ENCODE results near the gene ITLN2.
"Not testable (repeated sequence)": the region's sequence is repeated elsewhere in the genome, so short reads cannot be mapped to it uniquely, and the experiment has no call there.

The ITLN2 gene

GRCh38 chr1:160904783-160905616, 49.6 kb downstream of the ITLN2 start:
- DNase-seq = no peak

- DNase-seq = not testable (repeated sequence)
Measured at GRCh38 chr1:160902251-160902650, 52.4 kb downstream of the ITLN2 start.

- no peak for DNase-seq
Measured at GRCh38 chr1:160901768-160902167, 52.8 kb downstream of the ITLN2 start.

- not testable (repeated sequence) for DNase-seq
Measured at GRCh38 chr1:160900683-160901082, 53.9 kb downstream of the ITLN2 start.

All from stimulated activated naive CD4-positive, alpha-beta T cell treated with Interleukin-2 at 50 U/mL for 16 hours (primary cell).